H1 (cell line): ENCODE measurements around the gene ASTN2. TPM values are rescaled to one million over a fixed set of nuclear protein-coding genes. Genes with fewer than 3 reads are reported as not detected.

Experiments
- CTCF ChIA-PET: fragments of 300-600 bp; sonication (Branson Sonifier 250); formaldehyde crosslinking; loops from one replicate; lab custom pipeline; 2021; ENCODE audit not compliant: partially characterized antibody; lab: Charles Lee
- POLR2A ChIA-PET: fragments of 300-600 bp; sonication (Branson Sonifier 250); formaldehyde crosslinking; loops from one replicate; lab custom pipeline; 2021; ENCODE audit warnings: inconsistent platforms; ENCODE audit not compliant: partially characterized antibody; lab: Charles Lee
- DNase-seq, 2 experiments: peaks; one replicate each; pipeline versions ENCODE4 v3.0.0 to v3.0.0-alpha.2; 2010 to 2022; ENCODE audit warnings: low spot score in 2 of 2, low read depth in 1 of 2, mixed read lengths in 1 of 2
- FAIRE-seq: peaks from 2 replicates; lab custom pipeline; 2011; peaks lifted over from hg19 to GRCh38; lab: Jason Lieb, UNC
- H2AFZ ChIP-seq: 2 replicates; pipeline ENCODE4 v1.8.1; 2012; ENCODE audit warnings: low read length, inconsistent platforms
- H2AK5ac ChIP-seq: 2 replicates; pipeline ENCODE4 v1.6.1; 2013; ENCODE audit warnings: low read depth, low read length
- H2BK120ac ChIP-seq: replicated peaks from 2 replicates; pipeline ENCODE3; 2013; ENCODE audit warnings: low read depth, low read length, inconsistent platforms
- H2BK12ac ChIP-seq: 2 replicates; pipeline ENCODE4 v1.6.1; 2013; ENCODE audit warnings: low read depth, low read length
- H2BK15ac ChIP-seq: 2 replicates; pipeline ENCODE4 v1.6.1; 2013; ENCODE audit warnings: low read length
- H2BK20ac ChIP-seq: 2 replicates; pipeline ENCODE4 v1.6.1; 2013; ENCODE audit warnings: low read length
- H2BK5ac ChIP-seq: 2 replicates; pipeline ENCODE4 v1.6.1; 2013; ENCODE audit warnings: low read depth, low read length
- H3K14ac ChIP-seq: 2 replicates; pipeline ENCODE4 v1.6.1; 2013; ENCODE audit warnings: inconsistent platforms; ENCODE audit not compliant: insufficient read length
- H3K18ac ChIP-seq: 2 replicates; pipeline ENCODE4 v1.6.1; 2013; ENCODE audit warnings: low read length; ENCODE audit errors: extremely low read depth
- H3K23ac ChIP-seq: 2 replicates; pipeline ENCODE4 v1.6.1; 2013; ENCODE audit warnings: inconsistent platforms; ENCODE audit not compliant: insufficient read length
- H3K23me2 ChIP-seq: 2 replicates; pipeline ENCODE4 v1.6.1; 2013; ENCODE audit warnings: low read depth, low read length
- H3K27ac ChIP-seq: 2 replicates; pipeline ENCODE4 v1.6.1; 2011; ENCODE audit warnings: low read depth, low read length, inconsistent platforms
- H3K27me3 ChIP-seq, 4 experiments: replicated peaks in 1 of 4; 1 replicate in 1 of 4; 2 replicates in 3 of 4; pipeline versions ENCODE4 v1.6.1 to v1.8.1; 2011 to 2013; ENCODE audit warnings: low read length in 3 of 4, mild to moderate bottlenecking in 3 of 4, inconsistent platforms in 2 of 4, mixed read lengths in 2 of 4, moderate library complexity in 1 of 4; ENCODE audit not compliant: control insufficient read depth in 3 of 4, insufficient read depth in 3 of 4; ENCODE audit errors: extremely low read depth in 1 of 4
- H3K36me3 ChIP-seq, 4 experiments: 2 replicates each; pipeline versions ENCODE4 v1.6.1 to v1.8.1; 2011 to 2013; ENCODE audit warnings: mild to moderate bottlenecking in 4 of 4, low read length in 3 of 4, moderate library complexity in 2 of 4, control low read depth in 1 of 4, inconsistent platforms in 1 of 4; ENCODE audit not compliant: insufficient read depth in 4 of 4, control insufficient read depth in 2 of 4
- H3K4ac ChIP-seq: replicated peaks from 2 replicates; pipeline ENCODE3; 2013; ENCODE audit warnings: low read length, low read depth, mixed read lengths, inconsistent platforms; ENCODE audit not compliant: insufficient read length
- H3K4me1 ChIP-seq, 4 experiments: replicated peaks in 1 of 4; 1 replicate in 1 of 4; 2 replicates in 3 of 4; pipeline versions ENCODE4 v1.6.1 to v1.8.1; 2011 to 2013; ENCODE audit warnings: low read length in 3 of 4, inconsistent platforms in 2 of 4, mixed read lengths in 1 of 4; ENCODE audit not compliant: insufficient read depth in 4 of 4, control insufficient read depth in 3 of 4
- H3K4me2 ChIP-seq, 2 experiments: 2 replicates each; pipeline versions ENCODE4 v1.6.1 to v1.8.1; 2011 to 2013; ENCODE audit warnings: low read depth in 2 of 2, low read length in 2 of 2, control low read depth in 1 of 2, inconsistent platforms in 1 of 2, mild to moderate bottlenecking in 1 of 2; ENCODE audit not compliant: insufficient read depth in 1 of 2
- H3K4me3 ChIP-seq, 4 experiments: fragments of 200-600, 300-600 bp in 1 of 4; sonication (generic), shearing (Covaris generic), sonication (Bioruptor Twin) in 1 of 4; 2 replicates each; pipeline versions ENCODE4 v1.5.1 to v1.8.1; 2011 to 2016; ENCODE audit warnings: low read length in 4 of 4, low read depth in 3 of 4, control low read depth in 2 of 4, inconsistent platforms in 2 of 4, mild to moderate bottlenecking in 2 of 4, mixed read lengths in 1 of 4, moderate library complexity in 1 of 4; ENCODE audit not compliant: insufficient read depth in 2 of 4; ENCODE audit errors: extremely low read depth in 1 of 4
- H3K56ac ChIP-seq: replicated peaks from 2 replicates; pipeline ENCODE3; 2013; ENCODE audit warnings: low read depth, mild to moderate bottlenecking, mixed read lengths, low read length, inconsistent platforms; ENCODE audit not compliant: insufficient read length
- H3K79me1 ChIP-seq: 2 replicates; pipeline ENCODE4 v1.6.1; 2013; ENCODE audit warnings: low read depth, low read length, control low read depth
- H3K79me2 ChIP-seq, 2 experiments: 2 replicates each; pipeline versions ENCODE4 v1.6.1 to v1.8.1; 2012 to 2013; ENCODE audit warnings: low read length in 2 of 2, mild to moderate bottlenecking in 2 of 2, inconsistent platforms in 1 of 2; ENCODE audit not compliant: insufficient read depth in 2 of 2, control insufficient read depth in 1 of 2
- H3K9ac ChIP-seq, 4 experiments: replicated peaks in 1 of 4; 1 replicate in 1 of 4; 2 replicates in 3 of 4; pipeline versions ENCODE4 v1.6.1 to v1.8.1; 2011 to 2013; ENCODE audit warnings: low read depth in 3 of 4, low read length in 3 of 4, control low read depth in 2 of 4, mild to moderate bottlenecking in 2 of 4, moderate library complexity in 2 of 4, inconsistent platforms in 1 of 4; ENCODE audit errors: extremely low read depth in 1 of 4
- H3K9me3 ChIP-seq, 2 experiments: 2 replicates each; pipeline versions ENCODE4 v1.6.1 to v1.8.1; 2012 to 2013; ENCODE audit warnings: mild to moderate bottlenecking in 2 of 2, moderate library complexity in 2 of 2, control low read depth in 1 of 2, inconsistent platforms in 1 of 2, low read depth in 1 of 2, low read length in 1 of 2, mixed read lengths in 1 of 2; ENCODE audit not compliant: insufficient read depth in 2 of 2
- H4K20me1 ChIP-seq, 2 experiments: replicated peaks in 1 of 2; 2 replicates each; pipeline versions ENCODE3 to v1.8.1; 2011 to 2013; ENCODE audit warnings: inconsistent platforms in 2 of 2, low read length in 2 of 2, mild to moderate bottlenecking in 1 of 2; ENCODE audit not compliant: insufficient read depth in 2 of 2, control insufficient read depth in 1 of 2
- H4K5ac ChIP-seq: 2 replicates; pipeline ENCODE4 v1.6.1; 2013; ENCODE audit warnings: low read length, low read depth, mixed read lengths, inconsistent platforms; ENCODE audit not compliant: insufficient read length
- H4K8ac ChIP-seq: 2 replicates; pipeline ENCODE4 v1.8.0; 2013; ENCODE audit warnings: mild to moderate bottlenecking, moderate library complexity, low read length, inconsistent platforms; ENCODE audit not compliant: insufficient read depth; ENCODE audit errors: extremely low read depth
- H4K91ac ChIP-seq: replicated peaks from 2 replicates; pipeline ENCODE3; 2013; ENCODE audit warnings: low read length, mixed read lengths, inconsistent platforms; ENCODE audit not compliant: insufficient read length
- CHD1 ChIP-seq: IDR thresholded peaks from 2 replicates; pipeline ENCODE4 v1.6.1; 2012; ENCODE audit warnings: low read depth, low read length, improper control_type of control experiment
- CTCF ChIP-seq, 3 experiments: IDR thresholded peaks; 1 replicate in 2 of 3; 2 replicates in 1 of 3; pipeline versions ENCODE4 v1.5.1 to v1.6.1; 2011; ENCODE audit warnings: low read length in 3 of 3, mild to moderate bottlenecking in 3 of 3, inconsistent platforms in 2 of 3, low read depth in 1 of 3, moderate library complexity in 1 of 3; ENCODE audit not compliant: insufficient read depth in 1 of 3; ENCODE audit errors: control extremely low read depth in 1 of 3
- FOSL1 ChIP-seq: IDR thresholded peaks from 2 replicates; pipeline ENCODE4 v1.6.1; 2011; ENCODE audit warnings: mild to moderate bottlenecking, low read depth, low read length, moderate library complexity; ENCODE audit not compliant: insufficient read depth
- GABPA ChIP-seq: IDR thresholded peaks from 2 replicates; pipeline ENCODE4 v1.6.1; 2011; ENCODE audit warnings: mild to moderate bottlenecking, low read length, moderate library complexity, borderline replicate concordance; ENCODE audit not compliant: insufficient read depth
- GTF2F1 ChIP-seq: IDR thresholded peaks from 2 replicates; pipeline ENCODE4 v1.6.1; 2012; ENCODE audit warnings: low read depth, low read length, improper control_type of control experiment, borderline replicate concordance
- KDM1A ChIP-seq: fragments of 200-600, 300-600 bp; sonication (generic); IDR thresholded peaks from 2 replicates; pipeline ENCODE4 v1.7.1; 2016; ENCODE audit warnings: mild to moderate bottlenecking, low read length, borderline replicate concordance
- KDM4A ChIP-seq: IDR thresholded peaks from one replicate; pipeline ENCODE4 v1.7.1; 2012; ENCODE audit warnings: low read depth, mild to moderate bottlenecking, moderate library complexity, low read length, inconsistent platforms; ENCODE audit not compliant: severe bottlenecking
- NANOG ChIP-seq: IDR thresholded peaks from 2 replicates; pipeline ENCODE4 v1.6.1; 2011; ENCODE audit warnings: low read length, low read depth, mild to moderate bottlenecking, inconsistent platforms; ENCODE audit not compliant: insufficient read depth, poor library complexity, severe bottlenecking
- PHF8 ChIP-seq: fragments of 200-600 bp; sonication (generic); conservative IDR thresholded peaks from 2 replicates; pipeline ENCODE4 v1.7.1; 2012; ENCODE audit warnings: low read depth, mild to moderate bottlenecking, inconsistent platforms, low read length, moderate library complexity
- RAD21 ChIP-seq, 2 experiments: IDR thresholded peaks in 1 of 2; conservative IDR thresholded peaks in 1 of 2; 2 replicates each; pipeline ENCODE4 v1.6.1; 2011; ENCODE audit warnings: low read depth in 2 of 2, low read length in 2 of 2, improper control_type of control experiment in 1 of 2, inconsistent platforms in 1 of 2, mild to moderate bottlenecking in 1 of 2, moderate library complexity in 1 of 2
- SRF ChIP-seq: IDR thresholded peaks from 2 replicates; pipeline ENCODE4 v1.6.1; 2011; ENCODE audit warnings: mild to moderate bottlenecking, low read depth, low read length, moderate library complexity
- WGBS, 2 experiments: shearing (Covaris generic) in 1 of 2; methylation state at CpG; one replicate each; pipeline versions ENCODE4 v1.1.6 to v1.1.7; 2013 to 2015; ENCODE audit warnings: low lambda C conversion rate in 2 of 2, mixed read lengths in 2 of 2, inconsistent platforms in 1 of 2, low coverage in 1 of 2, missing lambda C conversion rate in 1 of 2; ENCODE audit not compliant: insufficient replicate concordance in 2 of 2, insufficient coverage in 1 of 2, insufficient read length in 1 of 2; ENCODE audit errors: extremely low coverage in 1 of 2, missing lambda C conversion rate in 1 of 2; 5-methylcytosine and 5-hydroxymethylcytosine counted together
- polyA plus RNA-seq, 7 experiments: library from polyadenylated mRNA; depleted of rRNA in 3 of 7; stranded (reverse) in 5 of 7; unstranded in 2 of 7; fragments of >200 nt in 5 of 7; fragments of 200-250 nt in 2 of 7; gene quantifications; 1 replicate in 5 of 7; 2 replicates in 1 of 7; 4 replicates in 1 of 7; pipeline versions ENCODE4 v1.2.1 to v1.2.3, GENCODE V29; 2011 to 2013; ENCODE audit warnings: missing spikeins in 2 of 7, mixed read lengths in 2 of 7
- total RNA-seq: library from RNA; stranded (reverse); fragmentation: NEBNext Ultra II Directional; extraction: Animal tissue kit (Norgen Biotek cat#: 25700); gene quantifications from 2 replicates; pipeline ENCODE4 v1.2.1, GENCODE V29; 2021

ASTN2 gene
- total and polyA plus RNA-seq, 2 of the 8 experiments (the other 6 are each of a cell fraction or from before 2014, with no cell fraction given): 8.2 to 13.7 TPM

- H3K36me3 ChIP-seq: no peaks in the 10 kb centered on the region
- no peak overlapping the region for H4K5ac ChIP-seq
- no peak overlapping the region for H3K56ac ChIP-seq
- H4K8ac ChIP-seq: no peak overlapping the region
- no peaks in the 10 kb centered on the region for H4K20me1 ChIP-seq
- H3K23ac ChIP-seq: no peak overlapping the region
- H3K9ac ChIP-seq: no peak overlapping the region
- no peaks in the 10 kb centered on the region for H3K79me2 ChIP-seq
- 0 out of 2 replicates have a peak overlapping the region, but pooled peaks have one; percentile 3 for H3K27ac ChIP-seq
- H3K4me2 ChIP-seq: no peak overlapping the region
- no peaks in the 10 kb centered on the region for H3K4me1 ChIP-seq
- POLR2A ChIA-PET: no interaction called here
- no peaks in the 10 kb centered on the region for H3K79me1 ChIP-seq
- no peaks in the 10 kb centered on the region for H3K23me2 ChIP-seq
- no peak overlapping the region for H2AFZ ChIP-seq
- H2BK15ac ChIP-seq: no peak overlapping the region
- no peak overlapping the region for H4K91ac ChIP-seq
- H3K14ac ChIP-seq: no peak overlapping the region
- CTCF ChIA-PET: interaction anchor here (0.6 to 2.2 kb wide), 3 partner anchors 8 to 230 kb away, joined by 3 to 18 read pairs (median 3); no protein-coding TSS in a partner anchor
- 77% methylated on average over 1 of the region's 1 CpG; no CpG with 5 or more reads in 1 of the 2 experiments for WGBS, 2 experiments
- H2BK5ac ChIP-seq: no peak overlapping the region
- H3K18ac ChIP-seq: no peak overlapping the region
- no peak overlapping the region for H2AK5ac ChIP-seq
- H3K9me3 ChIP-seq: peaks cover 4 to 12% of the 10 kb centered on the region in 2 experiments; a peak in 2 of 4 replicates
- no peaks in the 10 kb centered on the region for H3K27me3 ChIP-seq
- DNase-seq (no peak), FAIRE-seq (no peak)
- no peak overlapping the region for H2BK12ac ChIP-seq
- no peak overlapping the region for H2BK20ac ChIP-seq
- H3K4ac ChIP-seq: no peak overlapping the region
- no peak overlapping the region for H2BK120ac ChIP-seq
- no peak overlapping the region for H3K4me3 ChIP-seq
- TF ChIP-seq CHD1: no peak
- TF ChIP-seq KDM1A: no peak
- no peak for TF ChIP-seq RAD21 (IDR thresholded peaks at IDR 0.05 in 1 of 2, conservative IDR thresholded peaks at IDR 0.05 in 1 of 2; ENCODE audit: low read depth in 2 of 2, low read length in 2 of 2)
- TF ChIP-seq KDM4A: no peak
- TF ChIP-seq FOSL1: no peak
- no peak for TF ChIP-seq CTCF (IDR thresholded peaks at IDR 0.05; ENCODE audit: control extremely low read depth in 1 of 3, insufficient read depth in 1 of 3, low read depth in 1 of 3, low read length in 3 of 3)
- no peak for TF ChIP-seq NANOG
- TF ChIP-seq GABPA: no peak
- no peak for TF ChIP-seq GTF2F1
- TF ChIP-seq PHF8: no peak
- no peak for TF ChIP-seq SRF
Observed at GRCh38 chr9:117239428-117239827, 175.4 kb downstream of the ASTN2 start.
